BJ (cell line): ENCODE data around the gene ITGA6. TPM values are rescaled to one million over a fixed set of nuclear protein-coding genes. Genes with fewer than 3 reads are reported as not detected.
A peak's percentile ranks its signal among the peaks of the same experiment; 100 is the strongest.

Experiments used
- CTCF ChIA-PET: fragments of 350-600 bp; formaldehyde crosslinking; extraction: SDS; loops from one replicate; lab custom pipeline; 2021; ENCODE audit warnings: antibody characterized with exemption, inconsistent platforms; lab: Yijun Ruan, JAX
- POLR2A ChIA-PET: fragments of 300-600 bp; sonication (Branson Sonifier 250); formaldehyde crosslinking; extraction: SDS; loops from one replicate; lab custom pipeline; 2021; ENCODE audit warnings: antibody characterized with exemption; lab: Charles Lee
- DNase-seq: peaks from one replicate; pipeline ENCODE4 v3.0.0-alpha.2; 2011; ENCODE audit warnings: low read depth
- H3K27me3 ChIP-seq: 2 replicates; pipeline ENCODE4 v1.6.0; 2011; ENCODE audit warnings: low read length; ENCODE audit not compliant: control insufficient read depth, insufficient read depth
- H3K36me3 ChIP-seq: 2 replicates; pipeline ENCODE4 v1.5.1; 2011; ENCODE audit warnings: low read length; ENCODE audit not compliant: control insufficient read depth, insufficient read depth
- H3K4me3 ChIP-seq: 2 replicates; pipeline ENCODE4 v1.5.1; 2011; ENCODE audit warnings: low read depth, mild to moderate bottlenecking, control low read depth, low read length
- polyA plus RNA-seq: library from polyadenylated mRNA; depleted of rRNA; stranded (reverse); fragments of >200 nt; gene quantifications from 2 replicates; pipeline ENCODE4 v1.2.3, GENCODE V29; 2011
- TF ChIP-seq, protein P1 (sequence below): IDR thresholded peaks from 2 replicates; pipeline ENCODE4 v1.5.1; 2011; ENCODE audit warnings: low read depth, mild to moderate bottlenecking, control low read depth, inconsistent platforms, low read length, moderate library complexity; ENCODE audit not compliant: insufficient read depth

ITGA6 gene
- polyA plus RNA-seq, 1 experiment, result 2.9 TPM

DNA sequence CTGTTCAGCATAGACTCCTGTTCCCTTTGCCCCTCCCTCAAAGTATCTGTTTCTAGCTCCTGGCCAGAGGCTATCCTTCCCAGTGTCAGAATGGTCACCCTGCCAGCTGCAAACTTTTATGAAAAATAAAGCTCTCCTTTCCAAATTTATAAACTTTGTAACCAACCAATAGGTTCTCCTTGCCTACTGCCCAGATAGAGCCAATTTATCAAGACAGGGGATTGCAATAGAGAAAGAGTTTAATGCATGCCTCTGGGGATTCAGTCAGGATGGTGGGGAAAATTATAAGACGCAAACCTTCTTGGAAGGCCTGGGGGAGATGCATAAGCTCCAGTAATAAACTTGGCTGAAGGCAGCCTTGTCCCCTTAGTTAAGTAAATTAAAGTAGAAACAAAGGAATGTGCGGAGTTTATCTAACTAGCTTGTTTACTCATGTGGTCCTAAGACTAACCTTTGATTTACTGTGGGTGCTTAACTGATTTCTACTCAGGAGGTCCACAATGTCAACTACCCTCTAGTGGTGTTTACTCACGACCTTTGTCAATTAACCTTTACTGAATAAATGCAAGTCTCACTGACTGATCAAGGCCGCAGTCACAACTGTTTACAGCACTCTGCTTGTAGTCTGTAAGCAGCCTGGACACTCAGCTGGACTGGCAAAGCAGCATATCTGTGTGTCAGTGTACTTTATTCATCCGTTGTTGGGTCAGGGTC lies 85.6 kb downstream of the ITGA6 start:
- no peaks in the 10 kb centered on the region for H3K36me3 ChIP-seq
- no peak overlapping the region for H3K4me3 ChIP-seq
- POLR2A ChIA-PET, result no interaction called here
- TF ChIP-seq, protein P1, sequence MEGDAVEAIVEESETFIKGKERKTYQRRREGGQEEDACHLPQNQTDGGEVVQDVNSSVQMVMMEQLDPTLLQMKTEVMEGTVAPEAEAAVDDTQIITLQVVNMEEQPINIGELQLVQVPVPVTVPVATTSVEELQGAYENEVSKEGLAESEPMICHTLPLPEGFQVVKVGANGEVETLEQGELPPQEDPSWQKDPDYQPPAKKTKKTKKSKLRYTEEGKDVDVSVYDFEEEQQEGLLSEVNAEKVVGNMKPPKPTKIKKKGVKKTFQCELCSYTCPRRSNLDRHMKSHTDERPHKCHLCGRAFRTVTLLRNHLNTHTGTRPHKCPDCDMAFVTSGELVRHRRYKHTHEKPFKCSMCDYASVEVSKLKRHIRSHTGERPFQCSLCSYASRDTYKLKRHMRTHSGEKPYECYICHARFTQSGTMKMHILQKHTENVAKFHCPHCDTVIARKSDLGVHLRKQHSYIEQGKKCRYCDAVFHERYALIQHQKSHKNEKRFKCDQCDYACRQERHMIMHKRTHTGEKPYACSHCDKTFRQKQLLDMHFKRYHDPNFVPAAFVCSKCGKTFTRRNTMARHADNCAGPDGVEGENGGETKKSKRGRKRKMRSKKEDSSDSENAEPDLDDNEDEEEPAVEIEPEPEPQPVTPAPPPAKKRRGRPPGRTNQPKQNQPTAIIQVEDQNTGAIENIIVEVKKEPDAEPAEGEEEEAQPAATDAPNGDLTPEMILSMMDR, result no peak
- H3K27me3 ChIP-seq, result no peaks in the 10 kb centered on the region
- CTCF ChIA-PET, result no interaction called here
- DNase-seq, result no peak

DNA sequence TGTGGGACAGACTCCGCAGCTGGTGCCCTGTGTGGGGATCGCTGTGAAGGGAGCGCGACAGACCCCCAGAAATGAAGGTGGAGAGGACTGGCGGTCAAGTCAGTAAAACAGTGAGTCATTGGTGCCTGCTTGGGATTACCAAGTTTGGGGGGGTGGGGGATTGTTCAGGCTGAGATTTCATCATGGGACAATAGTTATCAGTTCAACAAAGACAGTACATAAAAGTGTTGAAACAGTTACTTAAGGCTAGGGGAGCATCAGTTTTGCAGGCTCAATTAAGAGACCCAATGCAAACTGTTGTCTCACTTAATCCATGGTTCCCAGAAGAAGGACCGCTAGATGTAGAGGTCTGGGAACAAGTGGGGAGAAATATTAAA lies 86.1 kb downstream of the ITGA6 start:
- POLR2A ChIA-PET, result no interaction called here
- CTCF ChIA-PET, result no interaction called here
- TF ChIP-seq, protein P1, result no peak
- no peak for DNase-seq
- no peaks in the 10 kb centered on the region for H3K27me3 ChIP-seq
- H3K36me3 ChIP-seq, result no peaks in the 10 kb centered on the region
- no peak overlapping the region for H3K4me3 ChIP-seq

DNA sequence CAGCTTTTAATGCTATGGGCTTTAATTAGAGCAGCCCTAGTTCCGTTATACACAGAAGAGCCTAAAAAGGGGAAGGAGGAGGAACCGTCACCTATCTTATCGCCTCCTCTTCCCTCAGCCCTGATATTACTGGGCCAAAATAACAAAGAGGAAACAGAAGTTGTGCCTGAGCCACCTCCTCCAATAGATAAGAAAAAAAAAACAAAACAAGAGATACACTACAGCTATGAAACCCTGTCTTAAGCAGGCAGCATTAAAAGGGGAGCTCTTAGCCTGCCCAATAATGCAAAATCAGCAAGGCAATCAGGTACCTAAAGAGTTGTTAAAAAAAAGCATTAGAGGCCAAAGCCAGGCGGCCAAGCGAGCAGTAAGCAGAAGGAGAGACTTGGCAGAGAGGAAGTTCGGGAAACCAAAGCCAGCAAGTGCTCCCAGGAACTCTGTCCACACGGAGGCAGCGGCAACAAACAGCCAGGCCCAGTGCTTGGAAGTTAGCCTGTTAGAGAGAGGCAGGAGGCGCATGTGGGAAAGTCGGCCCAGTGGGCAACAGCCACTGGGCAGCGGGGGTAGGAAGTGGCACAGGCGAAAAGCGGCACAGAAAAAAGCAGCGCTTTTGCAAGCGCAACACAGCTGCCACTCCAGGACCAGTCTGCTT lies 86.7 kb downstream of the ITGA6 start:
- Histone ChIP-seq H3K4me3 (no peak overlapping the region), H3K36me3 (no peaks in the 10 kb centered on the region), H3K27me3 (no peaks in the 10 kb centered on the region)
- TF ChIP-seq, protein P1, result no peak
- DNase-seq, result no peak
- POLR2A ChIA-PET, result no interaction called here
- CTCF ChIA-PET, result no interaction called here

DNA sequence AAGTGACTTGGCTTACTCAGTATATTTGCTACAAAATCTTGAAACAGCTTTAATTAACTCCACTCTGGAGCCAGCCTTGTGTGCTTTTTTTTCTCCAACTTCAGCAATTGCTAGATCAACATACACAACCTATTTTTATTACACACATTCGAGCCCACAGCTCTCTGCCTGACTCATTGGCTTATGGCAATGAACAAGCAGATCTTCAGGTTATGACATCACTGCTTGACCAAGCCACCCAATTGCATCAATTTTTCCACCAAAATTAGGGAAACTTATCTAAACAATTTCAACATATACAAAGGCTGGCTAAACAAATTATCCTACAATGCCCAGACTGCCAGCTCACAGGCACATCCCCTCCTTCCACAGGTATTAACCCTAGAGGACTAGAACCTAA lies 88.9 kb downstream of the ITGA6 start:
- POLR2A ChIA-PET, result no interaction called here
- peak; percentile 9 for DNase-seq
- Histone ChIP-seq H3K27me3 (no peaks in the 10 kb centered on the region), H3K4me3 (no peak overlapping the region), H3K36me3 (no peaks in the 10 kb centered on the region)
- TF ChIP-seq, protein P1, result no peak
- CTCF ChIA-PET, result interaction anchor here (0.7 to 0.8 kb wide), 2 partner anchors 29 to 633 kb away, joined by 3 read pairs; no protein-coding TSS in a partner anchor

DNA sequence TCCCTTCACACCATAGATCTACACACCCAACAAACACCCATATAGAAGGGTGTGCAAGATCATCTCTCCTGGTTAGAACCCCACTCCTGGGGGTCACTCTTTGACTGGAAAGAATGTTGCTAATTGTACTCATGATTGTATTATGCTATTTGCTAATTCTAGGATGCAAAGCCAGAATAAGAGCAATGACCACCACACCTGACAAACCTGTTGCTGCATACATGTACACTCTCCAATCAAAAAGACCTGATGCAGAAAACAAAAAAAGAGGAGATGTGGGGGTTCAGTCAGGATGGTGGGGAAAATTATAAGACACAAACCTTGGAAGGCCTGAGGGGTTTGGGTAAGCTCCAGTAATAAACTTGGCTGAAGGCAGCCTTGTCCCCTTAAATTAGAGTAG lies 91.6 kb downstream of the ITGA6 start:
- ChIA-PET CTCF (no interaction called here), POLR2A (no interaction called here)
- no peaks in the 10 kb centered on the region for H3K27me3 ChIP-seq
- TF ChIP-seq, protein P1, result no peak
- DNase-seq, result no peak
- no peaks in the 10 kb centered on the region for H3K36me3 ChIP-seq
- H3K4me3 ChIP-seq, result no peak overlapping the region
